IMR-90 (cell line): ENCODE data around the gene AGMO.

Experiments used
- BHLHE40 ChIP-seq: fragments of 150-350 bp; IDR thresholded peaks from 2 replicates; pipeline ENCODE4 v1.6.1; 2016; ENCODE audit warnings: mild to moderate bottlenecking, low read depth, low read length
- CEBPB ChIP-seq: IDR thresholded peaks from 2 replicates; pipeline ENCODE4 v1.6.1; 2012; ENCODE audit warnings: low read depth, low read length, improper control_type of control experiment
- FOS ChIP-seq: fragments of 150-350 bp; IDR thresholded peaks from 2 replicates; pipeline ENCODE4 v1.6.1; 2016; ENCODE audit warnings: low read depth, low read length
- MAFK ChIP-seq: IDR thresholded peaks from 2 replicates; pipeline ENCODE4 v1.6.1; 2012; ENCODE audit warnings: low read depth, low read length, improper control_type of control experiment
- MAZ ChIP-seq: IDR thresholded peaks from 2 replicates; pipeline ENCODE4 v1.6.1; 2012; ENCODE audit warnings: low read depth, mild to moderate bottlenecking, low read length, improper control_type of control experiment, moderate library complexity, borderline replicate concordance
- POLR2A ChIP-seq: IDR thresholded peaks from 2 replicates; pipeline ENCODE4 v1.6.1; 2012; ENCODE audit warnings: mild to moderate bottlenecking, low read depth, low read length
- RFX5 ChIP-seq: IDR thresholded peaks from 2 replicates; pipeline ENCODE4 v1.8.0; 2012; ENCODE audit warnings: low read depth, mild to moderate bottlenecking, low read length, moderate library complexity
- SMC3 ChIP-seq: fragments of 150-350 bp; IDR thresholded peaks from 2 replicates; pipeline ENCODE4 v1.6.1; 2016; ENCODE audit warnings: low read depth, mild to moderate bottlenecking, antibody characterized with exemption, low read length, moderate library complexity
- TF ChIP-seq, protein P1 (sequence below): conservative IDR thresholded peaks from 2 replicates; pipeline ENCODE4 v1.5.1; 2012; ENCODE audit warnings: mild to moderate bottlenecking, low read depth, low read length, improper control_type of control experiment

DNA sequence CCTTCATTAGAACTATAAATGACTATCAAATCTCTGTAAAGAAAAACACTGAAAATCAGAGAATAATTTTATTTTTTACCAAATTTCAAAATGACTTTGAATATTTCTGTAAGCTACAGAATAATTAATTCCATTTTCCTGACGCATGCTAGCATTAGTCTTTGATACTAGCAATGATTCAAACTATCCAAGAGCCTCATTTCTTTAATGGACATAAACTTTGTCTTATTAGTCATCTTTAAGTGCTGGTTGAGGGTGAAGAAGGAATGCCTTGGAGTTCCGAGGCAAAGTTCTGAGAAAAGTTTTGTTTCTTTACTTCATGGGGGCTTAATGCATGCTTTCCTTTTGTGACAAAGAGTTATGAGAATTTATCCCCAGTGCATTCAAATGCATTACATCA lies 137.3 kb downstream of the AGMO start:
- TF ChIP-seq, protein P1, sequence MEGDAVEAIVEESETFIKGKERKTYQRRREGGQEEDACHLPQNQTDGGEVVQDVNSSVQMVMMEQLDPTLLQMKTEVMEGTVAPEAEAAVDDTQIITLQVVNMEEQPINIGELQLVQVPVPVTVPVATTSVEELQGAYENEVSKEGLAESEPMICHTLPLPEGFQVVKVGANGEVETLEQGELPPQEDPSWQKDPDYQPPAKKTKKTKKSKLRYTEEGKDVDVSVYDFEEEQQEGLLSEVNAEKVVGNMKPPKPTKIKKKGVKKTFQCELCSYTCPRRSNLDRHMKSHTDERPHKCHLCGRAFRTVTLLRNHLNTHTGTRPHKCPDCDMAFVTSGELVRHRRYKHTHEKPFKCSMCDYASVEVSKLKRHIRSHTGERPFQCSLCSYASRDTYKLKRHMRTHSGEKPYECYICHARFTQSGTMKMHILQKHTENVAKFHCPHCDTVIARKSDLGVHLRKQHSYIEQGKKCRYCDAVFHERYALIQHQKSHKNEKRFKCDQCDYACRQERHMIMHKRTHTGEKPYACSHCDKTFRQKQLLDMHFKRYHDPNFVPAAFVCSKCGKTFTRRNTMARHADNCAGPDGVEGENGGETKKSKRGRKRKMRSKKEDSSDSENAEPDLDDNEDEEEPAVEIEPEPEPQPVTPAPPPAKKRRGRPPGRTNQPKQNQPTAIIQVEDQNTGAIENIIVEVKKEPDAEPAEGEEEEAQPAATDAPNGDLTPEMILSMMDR: no peak
- TF ChIP-seq SMC3 (no peak), MAZ (no peak), CEBPB (no peak), MAFK (no peak), POLR2A (no peak), BHLHE40 (no peak), FOS (no peak), RFX5 (no peak)
